ENCODE results near the gene MPP7. TPM values are rescaled to one million over a fixed set of nuclear protein-coding genes. Genes with fewer than 3 reads are reported as not detected.

The MPP7 gene
- total RNA-seq, 4 donors from 2014 or later = 13.1 to 44.8 (median 27.3) TPM

DNA sequence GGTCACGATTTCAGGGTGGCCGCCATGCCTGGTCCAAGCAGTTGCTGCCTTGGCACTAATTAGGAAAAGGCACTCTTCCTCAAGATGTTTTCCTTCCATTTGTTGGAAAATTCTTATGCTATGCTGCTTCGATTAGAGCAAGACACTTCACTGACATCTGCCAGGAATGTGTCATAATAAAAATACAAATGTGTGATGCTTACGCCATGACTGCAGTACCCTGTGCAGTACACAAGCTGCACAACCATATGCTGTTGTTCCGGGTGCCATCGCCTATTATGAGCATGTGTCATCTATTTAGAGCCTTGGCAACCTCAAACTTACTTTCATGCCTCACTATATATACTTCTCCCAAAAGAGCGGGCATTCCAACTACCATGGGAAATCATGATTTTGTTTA is 14.9 kb upstream of the MPP7 start:
- no peaks in the 10 kb centered on the region for H3K9me3 ChIP-seq
- no peaks in the 10 kb centered on the region for H3K4me1 ChIP-seq
- 82 to 83% methylated on average over 5 to 7 of the region's 7 CpGs for WGBS, 2 donors (ENCODE audit: low coverage in 1 of 2)
- in situ Hi-C loops (cut with MboI; ENCODE audit: low pct_ligation_motif_present in 1 of 4, low pct_unique_long_range_greater_than_20kb in 1 of 4, low sequenced_read_pairs in 3 of 4) = no loop called here
- intact Hi-C loops (cut with DNase I; ENCODE audit: low total_unique reads) = no loop called here
- H3K27ac ChIP-seq = no peak overlapping the region
- H3K27me3 ChIP-seq = no peaks in the 10 kb centered on the region
- H3K4me3 ChIP-seq = no peak overlapping the region
- no peaks in the 10 kb centered on the region for H3K36me3 ChIP-seq
- DNase-seq = no peak
- TF ChIP-seq EP300 (IDR thresholded peaks at IDR 0.05; ENCODE audit: low read depth) (no peak), POLR2A (IDR thresholded peaks at IDR 0.05) (no peak), POLR2AphosphoS5 (IDR thresholded peaks at IDR 0.05) (no peak)
- TF ChIP-seq, protein P1, sequence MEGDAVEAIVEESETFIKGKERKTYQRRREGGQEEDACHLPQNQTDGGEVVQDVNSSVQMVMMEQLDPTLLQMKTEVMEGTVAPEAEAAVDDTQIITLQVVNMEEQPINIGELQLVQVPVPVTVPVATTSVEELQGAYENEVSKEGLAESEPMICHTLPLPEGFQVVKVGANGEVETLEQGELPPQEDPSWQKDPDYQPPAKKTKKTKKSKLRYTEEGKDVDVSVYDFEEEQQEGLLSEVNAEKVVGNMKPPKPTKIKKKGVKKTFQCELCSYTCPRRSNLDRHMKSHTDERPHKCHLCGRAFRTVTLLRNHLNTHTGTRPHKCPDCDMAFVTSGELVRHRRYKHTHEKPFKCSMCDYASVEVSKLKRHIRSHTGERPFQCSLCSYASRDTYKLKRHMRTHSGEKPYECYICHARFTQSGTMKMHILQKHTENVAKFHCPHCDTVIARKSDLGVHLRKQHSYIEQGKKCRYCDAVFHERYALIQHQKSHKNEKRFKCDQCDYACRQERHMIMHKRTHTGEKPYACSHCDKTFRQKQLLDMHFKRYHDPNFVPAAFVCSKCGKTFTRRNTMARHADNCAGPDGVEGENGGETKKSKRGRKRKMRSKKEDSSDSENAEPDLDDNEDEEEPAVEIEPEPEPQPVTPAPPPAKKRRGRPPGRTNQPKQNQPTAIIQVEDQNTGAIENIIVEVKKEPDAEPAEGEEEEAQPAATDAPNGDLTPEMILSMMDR (IDR thresholded peaks at IDR 0.05) = no peak

DNA sequence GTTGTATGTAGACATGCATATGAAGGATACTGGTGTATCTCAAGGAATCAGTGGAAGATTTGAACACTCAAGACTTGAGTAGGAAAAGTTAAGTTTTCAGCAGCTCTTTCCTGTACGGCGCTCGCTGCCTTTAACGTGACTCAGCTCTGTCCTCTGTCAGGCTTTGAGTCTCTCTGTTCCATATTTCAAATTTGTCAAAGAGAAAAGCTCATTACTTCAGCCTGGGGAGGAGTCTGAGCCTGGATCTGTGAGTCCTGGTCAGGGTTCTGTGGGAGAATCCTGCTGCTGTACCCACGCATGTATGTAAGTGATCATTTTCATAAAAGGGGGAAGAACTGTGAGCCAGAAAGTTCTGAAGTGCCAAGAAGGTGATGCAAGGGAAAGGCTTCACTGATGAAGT is 13.8 kb upstream of the MPP7 start:
- DNase-seq = no peak
- in situ Hi-C loops (cut with MboI; ENCODE audit: low pct_ligation_motif_present in 1 of 4, low pct_unique_long_range_greater_than_20kb in 1 of 4, low sequenced_read_pairs in 3 of 4) = no loop called here
- 79 to 88% methylated on average over 2 to 5 of the region's 5 CpGs for WGBS, 2 donors (ENCODE audit: low coverage in 1 of 2)

DNA sequence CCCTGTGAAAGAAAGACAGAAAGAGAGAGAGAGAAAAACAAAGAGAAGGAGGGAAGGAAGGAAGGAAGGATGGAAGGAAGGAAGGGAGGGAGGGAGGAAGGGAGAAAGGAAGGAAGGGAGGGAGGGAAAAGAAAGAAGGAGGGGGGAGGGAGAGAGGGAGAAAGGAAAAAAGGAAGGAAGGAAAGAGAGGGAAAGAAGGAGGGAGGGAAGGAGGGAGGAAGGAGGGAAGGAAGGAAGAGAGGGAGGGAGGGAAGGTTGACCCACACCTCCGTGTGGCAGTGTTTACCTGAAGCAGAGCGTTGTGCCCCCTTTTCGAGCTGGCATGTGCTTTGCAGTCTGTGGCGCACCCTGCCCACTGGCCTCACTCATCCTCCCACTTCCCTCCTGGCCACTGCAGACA is 12.3 kb upstream of the MPP7 start:
- 60 to 66% methylated on average over 2 to 4 of the region's 4 CpGs for WGBS, 2 donors (ENCODE audit: low coverage in 1 of 2)
- Histone ChIP-seq H3K36me3 (no peaks in the 10 kb centered on the region), H3K27ac (no peak overlapping the region), H3K4me1 (no peaks in the 10 kb centered on the region), H3K9me3 (no peaks in the 10 kb centered on the region), H3K4me3 (no peak overlapping the region), H3K27me3 (no peaks in the 10 kb centered on the region)
- intact Hi-C loops (cut with DNase I; ENCODE audit: low total_unique reads) (no loop called here), in situ Hi-C loops (cut with MboI; ENCODE audit: low pct_ligation_motif_present in 1 of 4, low pct_unique_long_range_greater_than_20kb in 1 of 4, low sequenced_read_pairs in 3 of 4) (no loop called here)
- no peak for DNase-seq
- TF ChIP-seq POLR2AphosphoS5 (IDR thresholded peaks at IDR 0.05) (no peak), POLR2A (IDR thresholded peaks at IDR 0.05) (no peak), EP300 (IDR thresholded peaks at IDR 0.05; ENCODE audit: low read depth) (no peak)
- TF ChIP-seq, protein P1 (IDR thresholded peaks at IDR 0.05) = no peak

More for the DNA sequence above, 13.8 kb upstream of the MPP7 start:
- Histone ChIP-seq H3K27ac (no peak overlapping the region), H3K4me1 (no peaks in the 10 kb centered on the region), H3K36me3 (no peaks in the 10 kb centered on the region), H3K4me3 (no peak overlapping the region), H3K9me3 (no peaks in the 10 kb centered on the region), H3K27me3 (no peaks in the 10 kb centered on the region)
- intact Hi-C loops (cut with DNase I; ENCODE audit: low total_unique reads) = no loop called here
- TF ChIP-seq POLR2AphosphoS5 (IDR thresholded peaks at IDR 0.05) (no peak), EP300 (IDR thresholded peaks at IDR 0.05; ENCODE audit: low read depth) (no peak), POLR2A (IDR thresholded peaks at IDR 0.05) (no peak)
- TF ChIP-seq, protein P1 (IDR thresholded peaks at IDR 0.05) = no peak

DNA sequence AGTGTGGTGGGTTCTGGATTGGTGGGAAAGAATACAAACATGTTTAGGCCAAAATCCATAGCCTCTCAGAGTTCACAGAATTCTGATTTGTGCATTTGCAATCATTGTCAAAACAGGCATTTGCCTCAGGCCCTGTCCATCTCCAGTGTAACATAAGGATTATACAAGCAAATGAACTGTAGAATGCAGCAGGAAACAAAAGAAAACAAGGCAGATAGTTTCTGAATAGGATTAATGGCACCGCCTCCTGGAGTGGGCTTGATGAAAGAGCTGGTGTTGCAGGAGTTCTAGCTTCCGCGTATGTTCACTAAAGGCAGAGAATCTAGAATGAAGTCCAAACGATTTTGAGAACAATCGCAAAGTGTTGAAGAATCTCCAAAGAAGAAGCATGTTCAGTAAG is 11.3 kb upstream of the MPP7 start:
- H3K4me3 ChIP-seq = no peak overlapping the region
- no peak for TF ChIP-seq EP300 (IDR thresholded peaks at IDR 0.05; ENCODE audit: low read depth)
- no peak for TF ChIP-seq POLR2A (IDR thresholded peaks at IDR 0.05)
- no peak for TF ChIP-seq POLR2AphosphoS5 (IDR thresholded peaks at IDR 0.05)
- TF ChIP-seq, protein P1 (IDR thresholded peaks at IDR 0.05) = no peak
- no peaks in the 10 kb centered on the region for H3K27me3 ChIP-seq
- no peak for DNase-seq
- in situ Hi-C loops (cut with MboI; ENCODE audit: low pct_ligation_motif_present in 1 of 4, low pct_unique_long_range_greater_than_20kb in 1 of 4, low sequenced_read_pairs in 3 of 4) = no loop called here
- intact Hi-C loops (cut with DNase I; ENCODE audit: low total_unique reads) = no loop called here
- H3K9me3 ChIP-seq = no peaks in the 10 kb centered on the region
- H3K36me3 ChIP-seq = no peaks in the 10 kb centered on the region
- 86 to 88% methylated on average over 5 of the region's 5 CpGs for WGBS, 2 donors (ENCODE audit: low coverage in 1 of 2)
- H3K27ac ChIP-seq = no peak overlapping the region
- H3K4me1 ChIP-seq = no peaks in the 10 kb centered on the region

Data from transverse colon (tissue), 4 donors.